ENCODE measurements around the gene BEND3.
"Not testable (repeated sequence)": the region's sequence is repeated elsewhere in the genome, so short reads cannot be mapped to it uniquely, and the experiment has no call there.

The BEND3 gene

GRCh38 chr6:107120404-107120803 lies 5.1 kb upstream of the BEND3 start:
- DNase-seq = no peak

GRCh38 chr6:107118976-107119375 lies 3.7 kb upstream of the BEND3 start:
- no peak for DNase-seq

- DNase-seq = not testable (repeated sequence)
Measured at GRCh38 chr6:107118540-107118939, 3.2 kb upstream of the BEND3 start.

- no peak for DNase-seq
Measured at GRCh38 chr6:107116931-107117330, 1.6 kb upstream of the BEND3 start.

- DNase-seq = peak; percentile 34
Measured at GRCh38 chr6:107116328-107116892, 1.1 kb upstream of the BEND3 start.

GRCh38 chr6:107115695-107116327 lies 496 bp upstream of the BEND3 start:
- DNase-seq = peak; percentile 54

- DNase-seq = peak; percentile 69
Measured at GRCh38 chr6:107114213-107114925, 946 bp downstream of the BEND3 start.

- DNase-seq = no peak
Measured at GRCh38 chr6:107110200-107110599, 5.1 kb downstream of the BEND3 start.

GRCh38 chr6:107108201-107108890 lies 7.0 kb downstream of the BEND3 start:
- DNase-seq = no peak

- no peak for DNase-seq
Measured at GRCh38 chr6:107107791-107108190, 7.5 kb downstream of the BEND3 start.

- DNase-seq = no peak
Measured at GRCh38 chr6:107106165-107106564, 9.2 kb downstream of the BEND3 start.

GRCh38 chr6:107105511-107106116 lies 9.7 kb downstream of the BEND3 start:
- DNase-seq = no peak

- DNase-seq = no peak
Measured at GRCh38 chr6:107103082-107103481, 12.2 kb downstream of the BEND3 start.

- peak; percentile 60 for DNase-seq
Measured at GRCh38 chr6:107102414-107102805, 12.9 kb downstream of the BEND3 start.

GRCh38 chr6:107101686-107102413 lies 13.5 kb downstream of the BEND3 start:
- DNase-seq = peak; percentile 57

- DNase-seq = no peak
Measured at GRCh38 chr6:107101211-107101610, 14.1 kb downstream of the BEND3 start.

GRCh38 chr6:107098436-107099307 lies 16.6 kb downstream of the BEND3 start:
- no peak for DNase-seq

- DNase-seq = not testable (repeated sequence)
Measured at GRCh38 chr6:107084459-107084858, 30.9 kb downstream of the BEND3 start.

- DNase-seq = no peak
Measured at GRCh38 chr6:107083921-107084320, 31.4 kb downstream of the BEND3 start.

GRCh38 chr6:107083047-107083768 lies 32.1 kb downstream of the BEND3 start:
- DNase-seq = no peak

- DNase-seq = no peak
Measured at GRCh38 chr6:107082045-107082444, 33.3 kb downstream of the BEND3 start.
